ENCODE results near the gene ERFL.
"Not testable (repeated sequence)": the region's sequence is repeated elsewhere in the genome, so short reads cannot be mapped to it uniquely, and the experiment has no call there.

The ERFL gene

GRCh38 chr19:41926763-41927496, 1.3 kb downstream of the ERFL start:
- DNase-seq: no peak

- DNase-seq: no peak
These were observed 2.1 kb downstream of the ERFL start for GRCh38 chr19:41926028-41926762.

DNA sequence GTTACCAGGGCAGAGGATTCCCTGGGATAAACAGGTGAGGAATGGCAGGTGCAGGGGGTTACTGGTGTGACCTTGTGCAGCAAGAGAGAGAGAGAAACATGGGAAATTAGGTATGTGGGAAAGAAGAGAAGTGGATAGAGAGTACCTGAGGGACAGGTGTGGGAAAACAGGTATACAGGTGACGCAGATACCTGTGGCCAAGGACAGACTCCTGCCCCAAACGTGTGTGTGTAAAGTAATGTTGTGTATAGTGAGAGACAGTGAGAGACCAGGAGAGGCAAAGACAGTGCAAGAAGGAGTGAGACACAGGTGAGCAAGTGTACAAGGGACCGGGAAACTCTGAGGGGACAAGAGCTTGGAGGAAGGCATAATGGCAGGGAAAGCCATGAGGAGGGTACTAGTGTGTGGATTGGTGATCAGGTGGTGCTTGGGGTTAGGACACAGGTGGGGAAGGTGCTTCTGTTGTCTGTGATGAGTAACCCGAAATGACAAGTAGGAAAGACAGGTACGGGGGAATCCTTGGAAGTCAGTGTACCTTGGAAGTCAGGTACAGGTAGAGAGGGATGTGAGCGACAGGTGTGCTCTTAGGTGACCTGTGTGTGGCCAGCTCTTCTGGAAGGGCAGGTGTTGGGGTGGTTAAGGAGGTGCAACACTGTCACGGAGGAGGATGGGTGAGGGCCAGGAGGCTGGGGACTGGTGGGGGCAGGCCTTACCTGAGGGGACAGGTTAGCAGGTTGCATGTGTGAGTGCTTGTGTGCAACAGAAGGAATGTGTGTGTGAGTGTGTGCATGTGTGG, 2.8 kb downstream of the ERFL start:
- no peak for DNase-seq

DNA sequence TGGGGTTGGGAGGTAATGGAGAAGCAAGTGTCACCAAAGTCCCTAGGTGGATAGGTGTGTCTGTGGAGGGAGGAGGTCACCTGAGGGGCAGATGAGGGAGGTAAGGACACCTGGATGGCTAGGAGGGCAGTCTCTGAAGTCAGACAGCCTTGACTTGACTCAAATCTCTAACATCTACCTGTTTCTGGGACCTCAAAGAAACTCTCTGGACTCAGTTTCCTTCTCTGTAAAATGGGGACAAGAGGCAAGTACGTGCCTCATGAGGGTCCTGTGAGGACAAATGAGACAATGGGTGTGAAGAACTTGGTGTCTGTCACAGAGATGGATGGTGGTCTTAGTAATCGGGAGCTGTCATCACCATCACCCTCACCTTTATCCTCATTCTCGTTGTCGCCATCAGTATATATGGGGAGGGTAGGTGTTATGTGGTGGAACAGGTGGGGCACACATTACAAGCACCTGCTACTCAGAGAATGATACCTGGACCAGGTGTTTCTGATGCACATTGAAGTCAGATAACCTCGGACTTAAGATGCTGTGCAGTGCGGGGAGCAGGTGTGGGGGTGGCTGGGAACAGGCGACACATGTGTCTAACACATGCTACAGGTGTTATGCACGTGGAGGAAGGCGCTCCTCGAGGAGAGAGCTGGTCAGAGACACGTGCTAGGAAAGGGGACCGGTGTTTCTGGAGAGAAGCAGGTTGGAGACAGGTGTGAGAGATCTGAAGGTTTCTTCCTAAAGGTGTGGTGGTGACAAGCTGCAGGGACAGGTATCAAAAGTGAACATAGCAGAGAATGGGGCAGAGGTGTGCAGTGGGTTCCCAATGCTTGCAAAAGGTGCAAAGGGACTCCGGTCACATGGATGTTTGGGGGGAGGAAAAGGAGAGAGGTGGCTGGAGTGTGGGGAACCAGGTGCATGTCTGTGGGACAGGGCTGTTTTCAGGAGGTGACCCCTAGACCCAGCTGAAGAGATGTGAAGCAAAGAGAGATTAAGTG, 3.8 kb downstream of the ERFL start:
- DNase-seq: no peak

DNA sequence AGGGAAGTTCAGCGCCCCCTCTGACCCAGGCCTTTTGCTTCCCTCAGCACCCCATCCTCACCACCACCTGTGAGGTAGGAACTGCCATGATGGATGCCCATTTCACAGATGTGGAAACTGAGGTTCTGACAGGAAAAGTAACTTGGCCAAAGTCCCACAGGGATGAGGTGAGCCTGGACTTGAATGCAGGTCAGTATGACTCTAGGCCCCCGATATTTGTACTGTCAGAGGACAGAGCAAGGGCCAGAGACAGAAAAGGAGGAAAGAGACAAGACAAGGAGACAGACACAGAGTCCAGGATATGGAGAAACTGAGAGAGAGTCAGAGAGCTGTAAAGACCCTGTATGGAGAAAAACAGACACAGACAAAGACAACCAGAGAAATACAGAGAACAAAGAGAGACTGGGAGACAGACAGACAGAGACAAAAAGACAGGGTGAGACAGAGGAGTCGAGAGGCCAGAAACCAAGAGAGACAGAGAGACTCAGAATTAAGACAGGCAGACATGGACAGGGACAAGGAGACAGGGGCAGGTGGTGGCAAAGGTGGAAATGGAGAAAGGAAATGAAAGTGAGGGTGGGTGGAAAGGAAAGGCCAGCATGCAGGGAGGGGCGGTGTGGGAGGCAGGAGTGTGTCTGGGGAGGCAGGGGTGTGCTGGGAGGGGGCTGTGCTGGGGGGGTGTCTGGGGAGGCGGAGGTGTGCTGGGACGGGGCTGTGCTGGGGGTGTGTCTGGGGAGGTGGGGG, 5.0 kb downstream of the ERFL start:
- no peak for DNase-seq

DNA sequence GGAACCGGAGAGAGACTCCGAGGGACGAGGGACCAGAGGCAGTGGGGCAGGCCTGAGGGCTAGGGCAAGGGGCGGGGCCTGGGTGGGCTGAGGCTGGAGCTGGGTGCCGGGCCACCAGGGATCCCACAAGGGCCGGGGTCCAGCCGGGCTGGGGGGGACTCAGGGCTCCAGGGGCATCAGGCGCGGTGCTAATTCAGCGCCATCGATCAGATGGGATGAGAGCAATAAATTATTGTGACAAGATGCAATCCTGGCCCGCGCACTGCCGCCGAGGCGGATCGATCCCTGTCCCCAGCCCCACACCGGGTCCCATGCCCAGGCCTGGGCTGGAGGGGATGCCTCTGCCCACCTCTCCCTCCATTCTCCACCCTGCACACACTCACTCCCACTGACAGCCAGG, 5.7 kb downstream of the ERFL start:
- DNase-seq: no peak

DNA sequence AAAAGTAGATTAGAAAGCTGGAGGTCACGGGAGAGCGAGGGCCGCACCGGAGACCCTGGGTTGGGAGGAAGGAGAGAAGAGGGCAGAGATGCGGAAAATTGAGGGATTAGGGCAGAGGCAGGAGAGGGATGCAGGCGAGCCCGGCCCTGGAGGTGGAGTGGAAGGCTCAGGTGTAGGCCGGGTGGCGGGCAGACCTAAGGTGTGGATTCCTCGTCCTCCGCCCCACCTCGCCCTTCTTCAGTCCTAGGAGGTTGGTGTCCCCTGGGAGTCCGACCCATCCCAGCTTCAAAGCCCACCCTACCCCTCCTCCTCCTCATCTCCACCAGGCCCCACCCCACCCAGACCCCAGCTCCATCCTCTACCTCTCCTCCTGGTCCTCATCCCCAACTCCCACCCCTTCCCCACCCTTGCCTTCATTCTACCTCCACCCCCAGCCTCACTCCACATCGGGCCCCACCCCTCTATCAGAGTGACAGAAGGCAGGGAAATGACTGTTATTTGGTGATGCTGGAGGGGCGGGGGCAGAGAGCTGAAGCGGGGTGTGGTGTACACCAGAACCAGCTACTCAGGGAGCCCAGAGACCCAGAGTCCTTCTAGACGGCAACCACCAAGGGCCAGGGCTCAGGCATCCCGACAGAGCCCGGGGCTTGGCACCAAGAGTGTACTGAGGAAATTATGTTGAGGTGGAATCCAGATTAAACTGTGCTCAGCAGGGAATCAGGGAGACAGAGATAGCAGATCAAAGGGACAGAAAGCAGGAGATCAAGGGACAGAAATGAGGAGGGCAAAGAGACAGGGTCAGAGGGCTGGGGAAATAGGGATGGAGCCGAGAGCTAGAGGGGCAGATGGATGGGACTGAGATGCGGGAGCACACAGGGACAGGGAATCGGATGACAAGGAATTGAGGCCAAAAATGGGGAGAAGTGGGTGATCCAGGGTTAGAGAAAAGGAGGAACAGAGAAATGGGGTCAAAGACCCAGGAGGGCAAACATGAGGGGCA, 6.4 kb downstream of the ERFL start:
- no peak for DNase-seq

DNA sequence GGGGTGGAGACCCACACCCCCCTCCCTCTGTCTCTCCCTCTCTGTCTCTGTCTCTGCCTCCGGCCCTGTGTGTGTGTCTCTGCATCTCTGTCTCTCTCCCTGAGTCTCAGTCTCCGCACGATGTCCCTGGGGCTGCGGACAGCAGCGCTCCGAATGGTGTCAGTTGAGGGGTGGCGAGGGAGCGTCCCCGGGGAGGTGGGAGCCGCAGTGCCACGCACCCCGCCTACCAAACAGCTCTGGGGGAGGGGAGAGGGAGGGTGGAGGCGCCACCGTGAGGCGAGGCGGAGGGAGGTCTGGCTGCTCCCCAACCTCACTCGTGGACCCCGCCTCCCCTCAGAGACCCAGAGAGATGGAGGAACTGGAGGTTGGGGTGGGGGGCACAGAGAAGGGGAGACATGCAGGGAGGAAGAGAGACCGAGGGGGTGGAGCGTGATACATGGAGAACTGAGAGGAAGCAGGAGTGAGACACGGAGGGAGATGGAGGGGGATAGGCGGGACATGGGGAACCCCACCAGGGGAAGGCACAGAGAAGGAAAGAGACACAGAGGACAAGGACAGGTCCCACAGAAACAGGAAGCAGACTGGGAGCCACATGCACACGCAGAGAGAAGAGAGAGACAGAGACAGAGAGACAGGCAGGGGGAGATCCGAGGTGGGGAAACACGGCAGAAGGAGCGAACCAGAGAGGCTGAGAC, 7.2 kb downstream of the ERFL start:
- DNase-seq: no peak

DNA sequence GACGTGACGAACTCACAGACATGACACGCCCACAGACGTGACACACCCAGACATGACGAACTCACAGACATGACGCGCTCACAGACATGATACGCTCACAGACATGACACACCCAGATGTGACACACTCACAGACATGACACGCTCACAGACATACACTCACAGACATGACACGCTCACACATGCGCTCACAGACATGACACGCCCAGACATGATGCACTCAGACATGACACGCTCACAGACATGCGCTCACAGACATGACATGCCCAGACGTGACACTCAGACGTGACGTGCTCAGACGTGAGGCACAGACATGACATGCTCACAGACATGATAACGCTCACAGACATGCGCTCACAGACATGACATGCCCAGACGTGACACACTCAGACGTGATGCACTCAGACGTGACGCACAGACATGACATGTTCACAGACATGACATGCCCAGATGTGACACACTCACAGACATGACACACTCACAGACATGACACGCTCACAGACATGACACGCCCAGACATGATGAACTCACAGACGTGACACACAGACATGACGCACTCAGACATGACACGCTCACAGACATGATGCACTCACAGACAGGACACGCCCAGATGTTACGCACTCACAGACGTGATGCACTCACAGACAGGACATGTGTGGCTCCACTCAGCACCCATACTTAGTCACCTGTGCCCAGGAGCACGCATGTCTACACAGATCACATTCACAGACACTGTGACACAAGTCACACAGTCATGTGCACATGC, 8.1 kb downstream of the ERFL start:
- no peak for DNase-seq

DNA sequence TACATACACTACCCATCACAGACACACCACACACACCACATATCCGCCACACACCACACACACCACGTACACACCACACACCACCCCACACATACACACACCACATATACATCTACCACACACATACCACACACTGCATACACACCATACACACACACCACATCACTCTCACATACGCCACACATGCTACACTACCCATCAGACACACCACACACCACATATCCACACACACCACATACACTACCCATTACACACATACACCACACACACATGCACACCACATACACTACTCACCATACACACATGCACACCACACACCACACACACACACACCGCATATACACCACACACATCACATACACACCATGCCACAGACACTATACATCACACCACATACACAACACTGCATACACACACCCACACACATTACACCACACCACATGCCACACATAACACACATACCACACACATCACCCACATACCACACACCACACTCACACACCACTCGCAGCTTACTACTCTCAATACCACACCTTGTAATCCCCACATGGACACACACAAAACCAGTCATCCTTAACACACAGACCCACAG, 9.5 kb downstream of the ERFL start:
- DNase-seq: no peak

DNA sequence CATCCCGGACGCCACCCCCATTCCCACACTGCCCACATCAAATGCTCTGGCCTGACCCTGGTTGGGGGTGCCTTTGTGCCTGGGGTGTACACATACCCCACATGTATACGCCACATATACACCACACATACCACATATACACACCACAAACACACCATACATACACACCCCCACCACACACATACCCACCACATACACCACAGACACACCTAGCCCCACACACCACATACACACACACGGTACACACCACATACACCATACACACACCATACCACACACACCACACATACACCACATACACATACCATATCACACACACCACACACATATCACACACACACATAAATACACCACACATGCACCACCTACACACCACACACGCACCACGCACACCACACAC, 10.2 kb downstream of the ERFL start:
- no peak for DNase-seq

DNA sequence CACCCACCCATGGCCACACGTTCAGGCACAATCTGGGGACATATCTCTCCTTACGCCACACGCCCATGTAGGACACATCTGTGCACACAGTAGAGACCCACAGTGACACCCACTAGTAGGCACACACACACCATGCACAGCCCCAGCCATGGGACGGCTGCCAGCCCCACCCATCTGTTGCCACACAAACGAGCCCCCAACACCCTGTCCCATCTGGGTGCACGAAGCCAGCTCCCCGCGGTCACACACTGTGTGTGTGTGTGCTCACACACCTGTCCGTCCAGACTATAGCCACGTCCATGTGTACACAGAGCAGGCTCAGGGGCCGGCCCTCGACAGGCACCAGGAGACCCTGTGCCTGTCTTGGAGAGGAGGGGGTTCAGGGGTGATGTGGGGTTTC, 10.6 kb downstream of the ERFL start:
- no peak for DNase-seq

DNA sequence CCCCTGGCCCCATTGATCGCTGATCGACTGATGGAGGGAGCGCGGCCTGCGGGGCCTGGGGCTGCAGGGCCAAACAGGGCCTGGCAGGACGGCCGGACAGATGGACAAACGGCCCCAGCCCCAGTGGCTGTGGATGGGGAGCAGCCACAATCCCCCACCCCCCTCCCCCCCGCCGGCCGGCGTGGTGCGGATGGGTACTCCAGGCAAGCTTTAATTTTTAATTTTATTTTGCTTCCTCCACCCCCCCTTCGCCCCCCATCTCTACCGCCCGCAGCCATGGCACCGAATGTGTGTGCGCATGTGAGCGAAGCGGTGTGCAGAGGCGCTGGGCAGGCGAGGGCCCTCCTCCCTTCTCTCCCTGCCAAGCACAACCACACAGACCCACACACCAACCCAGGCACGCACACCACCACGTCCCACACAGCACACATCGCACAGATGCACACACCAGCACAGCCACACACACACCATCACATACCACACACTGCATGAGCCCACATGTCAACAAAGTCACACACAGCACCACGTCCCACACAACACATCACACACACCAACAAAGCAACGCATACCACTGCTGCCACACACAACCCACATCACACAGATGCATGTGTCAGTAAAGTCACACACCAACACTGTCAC, 12.4 kb downstream of the ERFL start:
- no peak for DNase-seq

- DNase-seq: no peak
These were observed 13.1 kb downstream of the ERFL start for GRCh38 chr19:41915021-41915775.

- not testable (repeated sequence) for DNase-seq
These were observed 13.8 kb downstream of the ERFL start for GRCh38 chr19:41914424-41914834.

- no peak for DNase-seq
These were observed 14.5 kb downstream of the ERFL start for GRCh38 chr19:41913538-41914423.

Measured in activated gamma-delta T cell treated with Interleukin-2 at 50 U/mL for 16 hours (primary cell).